22Rv1 (cell line): Measurements from ENCODE around the gene EPS8L1.

Experiments used
- CTCF ChIP-seq: fragments of 450-650 bp; IDR thresholded peaks from 2 replicates; pipeline ENCODE4 v1.5.1; 2017; ENCODE audit warnings: mild to moderate bottlenecking
- ZFX ChIP-seq: fragments of 450-650 bp; IDR thresholded peaks from 2 replicates; pipeline ENCODE4 v1.6.1; 2017; ENCODE audit warnings: antibody characterized with exemption, borderline replicate concordance

- TF ChIP-seq CTCF (no peak), ZFX (no peak)
Measured at GRCh38 chr19:55109527-55110291, 34.0 kb downstream of the EPS8L1 start.
